ENCODE results near the gene PPL.

PPL gene

DNA sequence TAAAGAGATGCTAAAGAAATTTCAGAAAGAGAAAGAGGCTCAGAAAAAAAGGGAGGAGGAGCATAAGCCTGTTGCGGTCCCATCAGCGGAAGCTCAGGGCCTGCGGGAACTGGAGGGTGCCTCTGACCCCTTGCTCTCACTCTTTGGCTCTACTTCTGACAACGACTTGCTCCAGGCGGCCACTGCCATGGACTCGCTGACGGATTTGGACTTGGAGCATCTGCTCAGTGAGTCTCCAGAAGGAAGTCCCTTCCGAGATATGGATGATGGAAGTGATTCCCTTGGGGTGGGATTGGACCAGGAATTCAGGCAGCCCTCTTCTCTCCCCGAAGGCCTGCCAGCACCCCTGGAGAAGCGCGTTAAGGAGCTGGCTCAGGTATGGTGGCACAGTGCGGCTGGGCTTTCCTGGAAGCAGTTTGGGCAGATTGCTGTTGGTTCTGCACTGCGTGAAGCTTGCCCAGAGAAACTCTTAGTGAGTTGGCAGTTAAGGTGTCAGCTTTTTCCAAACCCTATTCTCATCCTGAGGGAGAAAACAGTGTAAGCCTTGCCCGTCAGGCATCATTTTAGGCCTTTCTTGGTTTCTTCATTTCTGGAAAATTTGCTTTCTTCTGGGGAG, 76.1 kb downstream of the PPL start:
- FAIRE-seq = no peak

DNA sequence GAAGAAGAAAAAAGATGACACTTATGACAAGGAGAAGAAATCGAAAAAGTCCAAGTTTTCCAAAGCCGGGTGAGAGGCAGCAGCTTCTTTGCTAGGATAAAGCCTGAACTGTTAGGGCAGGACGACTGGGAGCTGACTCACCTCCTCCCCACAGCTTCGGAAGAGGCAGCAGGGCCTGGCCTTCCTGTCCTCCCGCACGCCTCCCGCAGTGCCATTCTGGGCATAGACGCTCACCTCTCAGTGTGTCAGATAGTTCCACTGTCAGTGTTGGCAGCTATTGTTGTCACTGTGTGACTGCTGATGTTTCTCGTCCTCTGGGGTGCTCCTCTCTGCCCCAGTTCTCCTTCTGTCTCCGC, 77.1 kb downstream of the PPL start:
- FAIRE-seq = no peak

DNA sequence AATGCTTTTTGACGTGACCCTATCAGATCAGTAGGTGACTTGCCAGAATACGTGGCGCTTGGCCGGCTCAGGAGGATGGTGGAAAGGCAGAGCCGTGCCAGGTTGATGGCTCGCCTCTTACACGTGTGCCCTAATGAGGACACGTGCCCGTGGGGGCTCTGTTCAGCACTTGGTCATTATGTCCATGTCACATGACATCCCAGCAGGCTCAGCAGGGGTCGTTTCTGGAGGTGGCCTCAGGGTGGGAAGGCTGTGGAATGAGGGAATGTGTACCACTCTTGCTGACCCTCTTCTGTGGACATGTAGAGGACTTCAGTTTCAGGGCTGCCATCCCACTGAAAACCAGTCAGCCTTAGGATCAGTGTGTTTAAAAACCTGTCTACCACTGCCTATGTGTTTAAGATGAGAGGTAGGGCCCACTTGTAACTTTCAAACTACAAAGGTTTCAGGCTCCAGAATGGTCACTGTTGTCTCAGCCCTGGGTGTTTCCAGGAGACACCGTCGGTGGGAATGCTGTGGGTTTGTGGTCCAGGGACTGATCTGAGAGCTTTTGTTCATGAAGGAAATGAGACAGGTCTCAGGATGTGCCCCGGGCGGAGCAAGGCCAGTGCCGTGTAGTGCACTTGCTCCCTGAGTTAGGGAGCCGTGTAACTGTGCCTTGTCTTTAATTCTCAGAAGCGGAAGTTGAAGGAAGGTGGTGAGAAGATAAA, 77.6 kb downstream of the PPL start:
- no peak for FAIRE-seq

DNA sequence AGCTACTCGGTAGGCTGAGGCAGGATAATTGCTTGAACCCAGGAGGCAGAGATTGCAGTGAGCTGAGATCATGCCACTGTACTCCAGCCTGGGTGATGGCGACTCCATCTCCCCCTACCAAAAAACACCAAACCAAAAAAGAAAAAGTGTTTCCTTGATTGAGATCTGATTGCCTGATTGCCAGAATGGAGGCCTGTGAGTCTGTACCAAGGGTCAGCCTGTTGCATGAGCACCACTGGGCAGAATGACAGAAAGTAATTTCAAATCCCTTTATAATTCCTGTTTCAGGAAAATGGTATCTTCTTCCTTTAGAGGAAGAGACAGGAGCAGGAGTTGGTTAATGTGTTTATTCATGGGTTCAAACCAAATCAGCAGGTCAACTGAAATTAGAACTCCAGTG, 81.1 kb downstream of the PPL start:
- FAIRE-seq = no peak

DNA sequence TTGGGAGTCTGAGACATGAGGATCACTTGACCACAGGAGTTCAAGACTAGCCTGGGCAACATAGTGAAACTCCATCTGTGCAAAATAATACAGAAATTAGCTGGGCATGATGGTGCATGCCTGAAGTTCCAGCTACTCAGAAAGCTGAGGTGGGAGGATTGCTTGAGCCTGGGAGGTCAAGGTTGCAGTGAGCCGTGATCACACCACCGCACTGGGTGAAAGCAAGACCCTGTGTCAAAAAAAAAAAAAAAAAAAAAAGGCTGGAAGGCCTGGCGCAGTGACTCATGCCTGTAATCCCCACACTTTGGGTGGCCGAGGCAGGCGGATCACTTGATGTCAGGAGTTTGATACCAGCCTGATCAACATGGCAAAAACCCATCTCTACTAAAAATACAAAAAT, 81.6 kb downstream of the PPL start:
- no peak for FAIRE-seq

DNA sequence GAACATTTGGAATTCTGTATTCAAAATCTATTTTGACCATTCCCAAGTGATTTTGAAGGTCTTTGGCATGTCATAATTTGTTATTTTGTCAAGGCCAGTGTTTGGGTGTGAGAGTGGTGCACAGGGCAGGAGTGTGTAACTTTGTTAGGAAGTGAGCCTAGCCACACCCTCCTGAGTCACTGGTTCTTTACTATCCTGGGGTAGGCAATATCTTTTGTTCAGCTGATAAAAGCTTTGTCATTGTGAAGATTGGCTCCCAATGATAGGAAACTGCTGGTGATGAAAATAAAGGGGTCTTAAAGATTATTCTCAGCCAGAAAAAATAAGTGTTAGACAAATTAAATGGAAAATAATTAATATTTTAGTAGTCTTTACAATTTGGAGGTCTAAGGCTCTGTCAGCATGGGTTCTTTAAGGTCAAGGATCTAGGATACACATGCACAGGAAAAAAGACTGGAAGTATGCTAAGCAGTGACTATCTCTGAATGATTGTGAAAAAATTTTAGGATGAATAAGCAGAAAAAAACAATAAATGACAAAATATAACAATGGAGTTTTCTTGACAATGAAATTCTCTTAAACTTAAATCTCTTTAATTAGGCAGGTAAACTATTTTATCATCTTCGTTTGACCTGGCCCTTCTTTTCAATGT, 84.6 kb downstream of the PPL start:
- no peak for FAIRE-seq

DNA sequence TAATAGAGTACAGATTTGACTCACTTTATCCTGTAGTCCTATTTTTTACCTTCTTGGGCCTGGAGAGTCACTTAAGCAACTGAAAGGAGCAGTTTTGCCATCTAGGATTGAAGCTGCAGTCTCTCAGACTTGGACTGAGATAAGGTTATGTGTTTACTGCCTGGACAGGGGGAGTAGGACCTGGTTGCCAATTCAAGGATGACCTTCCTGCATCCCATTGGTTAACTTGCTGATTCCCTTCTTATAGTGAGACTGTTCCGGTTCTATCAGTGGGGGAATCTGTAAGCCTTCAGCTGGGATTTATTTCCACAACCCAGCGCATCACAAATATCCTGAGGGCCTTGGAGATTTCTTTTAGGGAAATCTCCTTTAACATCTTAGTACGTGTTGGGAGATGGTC, 86.7 kb downstream of the PPL start:
- FAIRE-seq = no peak

DNA sequence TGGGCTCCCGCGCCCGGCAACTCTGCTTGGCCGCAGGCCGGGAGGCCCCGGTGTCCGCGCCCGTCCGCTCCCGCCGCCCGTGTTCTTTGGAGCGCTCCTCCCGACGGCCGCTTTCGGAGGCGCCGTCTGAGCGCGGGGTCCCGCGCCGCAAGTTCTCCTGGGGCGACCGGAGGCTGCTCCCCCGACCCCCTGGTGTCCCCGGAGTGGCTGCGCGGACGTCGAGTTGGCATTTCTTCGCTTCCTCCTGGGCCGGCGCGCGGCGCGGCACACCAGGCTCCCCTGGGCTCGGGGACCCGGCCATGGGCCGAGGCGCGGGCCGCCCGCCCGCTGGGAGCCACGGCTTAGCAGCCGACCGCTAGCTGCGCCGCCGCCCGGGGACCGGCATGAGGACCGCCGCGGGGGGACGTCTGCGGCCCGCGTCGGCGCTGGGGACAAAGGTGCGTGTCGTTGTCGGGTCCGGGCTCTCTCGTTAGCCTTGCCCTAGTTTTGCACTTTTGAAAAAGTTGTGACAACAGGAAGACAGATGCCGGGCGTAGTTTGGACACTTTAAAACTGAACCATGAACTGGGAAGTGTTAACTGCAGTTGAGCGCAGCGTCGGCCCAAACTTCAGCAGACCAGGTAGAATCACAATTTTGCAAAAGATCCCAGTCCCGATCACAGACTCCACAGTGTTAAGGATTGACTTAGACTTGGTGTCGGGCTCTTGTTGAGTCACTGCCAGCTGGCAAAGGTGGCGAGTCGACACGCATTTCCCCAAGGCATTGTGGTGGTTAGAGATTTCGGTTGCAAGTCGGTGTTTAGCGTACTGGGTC, 89.0 kb downstream of the PPL start:
- FAIRE-seq = no peak

DNA sequence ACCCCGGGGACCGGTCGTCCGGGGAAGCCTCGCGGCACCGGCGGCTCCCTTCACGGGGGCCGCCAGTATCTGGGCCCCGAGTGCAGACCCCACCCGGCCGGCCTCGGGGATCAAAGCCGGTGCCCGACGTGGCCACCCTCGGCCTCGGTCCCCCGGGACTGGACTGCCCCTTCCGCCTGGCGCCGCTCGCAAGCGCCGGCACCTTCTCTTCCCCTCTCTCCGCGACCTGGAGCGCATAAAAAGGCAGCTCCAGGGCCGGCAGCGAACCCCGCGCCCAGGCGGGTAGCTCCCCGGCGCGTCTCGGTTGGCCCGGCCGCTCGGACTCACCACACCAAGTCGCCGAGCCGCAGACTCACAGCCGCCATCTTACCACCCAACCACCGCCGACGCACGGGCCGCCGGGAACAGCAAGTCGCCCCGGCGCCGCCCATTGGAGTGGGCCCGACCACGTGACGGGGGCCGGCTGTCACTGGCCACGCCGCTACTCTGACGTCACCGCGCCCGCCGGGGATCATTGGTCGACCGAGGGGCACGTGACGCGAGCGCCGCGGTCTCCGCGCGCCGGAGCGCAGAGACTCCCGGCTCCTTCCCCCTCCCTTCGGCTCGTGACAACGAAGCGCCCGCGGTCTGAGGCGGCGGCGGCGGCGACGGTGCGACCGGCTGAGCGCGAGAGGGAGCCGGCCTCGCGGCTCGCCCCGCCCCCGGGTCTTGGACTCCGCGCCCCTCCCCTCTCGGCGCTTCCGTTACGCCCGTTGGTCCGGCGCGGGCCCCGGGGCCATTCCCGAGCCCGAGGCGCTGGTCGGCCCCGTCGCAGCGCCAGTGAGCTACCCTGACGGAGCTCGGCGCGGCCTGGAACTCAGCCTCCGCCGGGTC, 89.8 kb downstream of the PPL start, which contains the start of the genes GLYR1 and UBN1:
TSS of gene GLYR1 (minus strand) at position 388 of the 873 bp plus-strand sequence. CDS start at position 365, 23 bp downstream.
TSS of gene UBN1 (plus strand) at position 581 of the 873 bp plus-strand sequence. CDS start 5,437 bp downstream, outside the sequence.
- FAIRE-seq = no peak

DNA sequence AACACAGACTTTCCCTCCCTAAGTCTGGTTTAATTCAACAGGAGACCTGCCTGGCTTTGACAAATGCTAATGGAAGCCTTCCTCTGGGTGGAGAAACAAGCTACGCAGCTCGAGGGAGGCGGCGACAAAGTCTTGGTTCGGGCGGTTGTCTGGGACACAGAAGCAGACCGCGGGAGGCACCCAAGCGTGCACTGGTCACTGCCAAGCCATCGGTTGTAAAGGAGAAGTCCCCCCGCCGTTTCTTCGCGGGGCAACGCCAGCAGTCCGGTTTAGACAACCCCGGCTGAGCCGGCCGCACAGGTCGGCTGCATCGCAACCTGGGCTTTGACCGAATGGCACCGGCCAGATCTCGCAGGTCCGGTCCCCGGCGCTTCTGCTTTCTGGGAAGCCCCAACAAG, 90.4 kb downstream of the PPL start:
- no peak for FAIRE-seq

DNA sequence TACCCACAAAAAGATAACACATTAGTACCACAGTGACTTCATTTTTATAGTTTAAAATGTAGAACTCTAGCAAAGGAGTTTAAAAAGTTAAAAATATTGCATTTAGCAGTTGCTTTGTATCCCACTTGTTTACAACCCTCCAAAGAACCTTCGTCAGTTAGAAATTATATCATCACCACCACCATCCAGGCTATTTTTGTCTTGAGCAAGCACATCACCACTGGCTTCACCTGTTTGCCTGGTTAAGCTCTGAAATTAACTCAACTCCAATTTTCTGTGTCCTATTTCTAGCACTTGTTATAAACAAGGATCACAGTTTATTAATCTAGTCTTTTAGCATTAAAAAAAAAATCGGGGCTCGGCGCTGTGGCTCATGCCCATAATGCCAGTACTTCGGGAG, 96.0 kb downstream of the PPL start:
- no peak for FAIRE-seq

DNA sequence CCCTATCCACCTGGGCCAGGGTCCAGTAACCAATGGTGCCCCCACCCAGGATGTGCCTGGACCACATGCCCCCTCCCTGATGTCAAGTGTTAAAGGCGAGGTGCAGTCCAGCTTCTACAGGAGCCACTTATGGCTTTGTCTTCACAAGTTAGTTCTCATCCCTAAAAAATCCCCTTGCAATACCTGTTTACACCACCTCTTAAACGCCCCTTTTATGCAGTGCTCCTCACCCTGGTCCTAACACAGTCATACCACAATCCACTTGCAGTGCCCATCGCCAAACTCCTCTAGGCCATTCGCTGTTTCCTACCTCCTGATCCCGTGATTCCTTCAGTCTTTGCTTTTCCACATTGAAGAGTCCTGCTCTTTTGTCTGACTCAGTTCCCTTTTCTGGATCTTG, 97.0 kb downstream of the PPL start:
- no peak for FAIRE-seq

DNA sequence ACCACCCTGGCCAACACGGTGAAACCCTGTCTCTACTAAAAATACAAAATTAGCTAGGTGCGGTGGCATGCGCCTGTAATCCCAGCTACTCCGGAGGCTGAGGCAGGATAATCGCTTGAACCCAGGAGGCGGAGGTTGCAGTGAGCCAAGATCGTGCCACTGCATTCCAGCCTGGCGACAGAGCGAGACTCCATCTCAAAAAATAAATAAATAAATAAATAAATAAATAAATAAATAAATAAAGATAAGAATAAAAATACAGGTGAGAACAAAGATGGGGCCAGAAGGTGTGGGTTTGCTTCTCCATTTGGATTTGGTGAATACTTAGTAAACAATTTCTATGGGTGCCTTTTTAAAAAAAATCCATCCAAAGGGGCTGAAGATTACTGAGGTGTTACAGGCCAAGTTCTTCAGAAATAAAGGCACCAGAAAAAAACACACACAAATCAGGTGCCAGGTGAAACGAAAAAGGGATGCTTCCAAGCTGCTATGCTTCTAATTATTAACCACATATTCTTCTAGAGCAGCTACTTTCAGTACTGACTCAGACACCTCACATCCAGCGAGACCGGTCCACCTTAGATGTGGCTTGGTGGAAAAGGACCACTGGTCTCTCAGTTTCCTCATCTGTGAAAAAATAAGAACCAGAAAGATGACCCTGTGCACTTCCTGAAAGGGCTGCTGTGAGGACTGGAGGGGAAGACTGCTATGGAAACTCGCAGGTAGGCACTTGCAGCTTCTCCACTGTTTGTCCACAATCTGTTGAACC, 99.0 kb downstream of the PPL start:
- FAIRE-seq = no peak

DNA sequence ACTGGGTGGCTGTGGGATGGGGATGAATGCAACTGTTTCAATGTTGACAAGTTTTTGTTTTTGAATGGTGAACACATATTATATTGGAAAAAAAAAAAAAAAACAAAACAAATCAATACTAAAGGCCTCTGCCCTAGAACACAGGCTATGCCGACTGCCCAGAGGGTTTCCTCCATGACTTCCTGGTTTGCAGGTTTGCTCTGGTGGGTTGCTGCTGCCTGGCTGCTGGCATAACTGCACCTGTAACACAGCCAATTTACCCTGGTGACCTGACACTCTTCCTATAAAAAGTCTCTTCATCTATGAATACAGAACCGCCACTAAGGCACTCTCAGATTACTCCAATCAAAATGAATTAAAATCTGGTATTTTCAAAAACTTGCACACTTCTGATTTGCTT, 100.2 kb downstream of the PPL start:
- FAIRE-seq = no peak

DNA sequence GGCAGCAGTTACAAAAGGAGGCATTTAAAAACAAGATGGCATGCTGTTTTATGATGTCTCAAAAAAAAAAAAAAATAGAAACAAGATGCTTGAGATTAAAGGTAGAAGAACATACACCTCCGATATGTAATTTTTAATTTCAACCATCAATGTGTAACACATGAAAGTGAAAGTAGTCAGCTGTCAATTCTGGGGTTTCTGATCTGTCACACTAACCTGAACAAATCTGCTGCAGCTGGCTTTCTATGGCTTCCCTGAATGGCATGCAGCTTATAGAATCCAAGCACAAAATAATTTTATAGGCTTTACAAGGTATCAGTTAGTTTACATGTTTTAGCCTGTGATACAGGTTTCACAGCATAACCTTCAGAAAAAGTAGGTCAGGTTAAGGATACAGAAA, 103.4 kb downstream of the PPL start:
- no peak for FAIRE-seq

DNA sequence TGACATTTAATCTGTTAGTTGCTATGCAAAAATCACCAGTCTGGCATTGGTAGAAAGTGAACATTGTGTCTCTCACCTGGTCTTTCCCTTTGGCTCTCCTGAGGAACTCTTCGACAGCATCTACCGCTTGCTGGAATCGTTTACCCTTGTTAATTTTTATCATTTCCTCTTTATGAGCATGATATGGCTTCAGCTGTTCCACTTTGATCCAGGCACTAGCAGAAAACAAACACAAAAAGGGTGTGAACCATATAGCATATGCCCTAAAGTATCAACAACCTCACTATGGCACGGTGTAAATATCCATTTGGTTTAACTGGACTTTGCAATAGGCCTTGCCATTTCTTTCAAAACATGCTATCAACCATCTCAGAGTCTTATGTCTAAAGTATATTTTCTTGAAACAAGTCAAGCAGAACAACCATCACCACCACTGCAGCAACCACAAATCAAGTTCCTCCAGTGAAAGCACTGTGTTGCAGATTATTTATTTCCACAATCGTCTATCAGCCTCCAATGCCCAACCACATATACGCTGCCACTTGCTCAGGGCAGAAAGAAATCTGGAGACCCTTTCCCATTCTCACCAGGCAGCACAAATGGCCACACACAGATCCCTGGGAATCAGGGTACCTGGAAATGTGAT, 104.1 kb downstream of the PPL start:
- FAIRE-seq = no peak

Data from colon (tissue), 2 donors.